Renal pelvis (tissue), 4 donors: Measurements from ENCODE around the gene INO80C. TPM values are rescaled to one million over a fixed set of nuclear protein-coding genes. Genes with fewer than 3 reads are reported as not detected.

Source experiments
- DNase-seq: peaks from one replicate; pipeline ENCODE4 v3.0.0-alpha.2; 2013
- polyA plus RNA-seq, 3 donors: library from polyadenylated mRNA; unstranded; fragments of 120-200 nt; gene quantifications; one replicate each; pipeline ENCODE4 v1.2.1, GENCODE V29; 2013; ENCODE audit not compliant: insufficient read length in 3 of 3

Gene INO80C
- polyA plus RNA-seq, 3 donors, result 23.1 to 36.9 (median 28.9) TPM

- DNase-seq, result no peak
Observed at GRCh38 chr18:35436076-35436649, 61.6 kb downstream of the INO80C start.

- DNase-seq, result no peak
Observed at GRCh38 chr18:35435401-35435800, 62.4 kb downstream of the INO80C start.

- no peak for DNase-seq
Observed at GRCh38 chr18:35432565-35433001, 65.2 kb downstream of the INO80C start.

- DNase-seq, result no peak
Observed at GRCh38 chr18:35431374-35431741, 66.4 kb downstream of the INO80C start.

- no peak for DNase-seq
Observed at GRCh38 chr18:35430721-35431373, 66.9 kb downstream of the INO80C start.

GRCh38 chr18:35426786-35427185 lies 71.0 kb downstream of the INO80C start:
- no peak for DNase-seq

- DNase-seq, result no peak
Observed at GRCh38 chr18:35424356-35424755, 73.4 kb downstream of the INO80C start.

GRCh38 chr18:35422237-35422636 lies 75.5 kb downstream of the INO80C start:
- DNase-seq, result no peak

GRCh38 chr18:35418610-35419009 lies 79.2 kb downstream of the INO80C start:
- no peak for DNase-seq

Other genes starting within 250 kb of the INO80C start
- gene ZSCAN30, start 207.7 kb downstream of the INO80C start, polyA plus RNA-seq, result 10 to 100 TPM; 31.2 to 63.7 (median 60.3) TPM
- 10 to 100 TPM; 68.6 to 77.8 (median 74.9) TPM for gene ZNF24, start 153.5 kb downstream of the INO80C start, polyA plus RNA-seq
- gene ZNF396, start 120.6 kb downstream of the INO80C start, polyA plus RNA-seq, result 1 to 10 TPM; 5.3 to 6.5 (median 6.2) TPM
- 10 to 100 TPM; 56.2 to 63.1 (median 59.7) TPM for gene GALNT1, start 83.8 kb upstream of the INO80C start, polyA plus RNA-seq